RPMI7951 (cell line): ENCODE data around the gene MCM9. TPM values are rescaled to one million over a fixed set of nuclear protein-coding genes. Genes with fewer than 3 reads are reported as not detected.
"Not testable (repeated sequence)": the region's sequence is repeated elsewhere in the genome, so short reads cannot be mapped to it uniquely, and the experiment has no call there.

Experiments
- DNase-seq: peaks from one replicate; pipeline ENCODE4 v3.0.0-alpha.2; 2012; ENCODE audit warnings: low read depth
- total RNA-seq: library from RNA; depleted of rRNA; stranded (reverse); fragments of >200 nt; shearing (Covaris generic); gene quantifications from 2 replicates; pipeline ENCODE4 v1.2.3, GENCODE V29; 2014

MCM9 gene
- total RNA-seq, 1 experiment from 2014 or later: 7.0 TPM

- DNase-seq: peak; percentile 79
Measured at GRCh38 chr6:118800394-118801071, 134.4 kb downstream of the MCM9 start.

GRCh38 chr6:118799826-118800225 is 135.1 kb downstream of the MCM9 start:
- DNase-seq: no peak

- not testable (repeated sequence) for DNase-seq
Measured at GRCh38 chr6:118796548-118796947, 138.4 kb downstream of the MCM9 start.

GRCh38 chr6:118791499-118791898 is 143.5 kb downstream of the MCM9 start:
- DNase-seq: no peak

GRCh38 chr6:118789954-118790353 is 145.0 kb downstream of the MCM9 start:
- no peak for DNase-seq

- DNase-seq: no peak
Measured at GRCh38 chr6:118789419-118789818, 145.5 kb downstream of the MCM9 start.

GRCh38 chr6:118788702-118789101 is 146.3 kb downstream of the MCM9 start:
- DNase-seq: no peak

GRCh38 chr6:118787724-118788423 is 147.1 kb downstream of the MCM9 start:
- no peak for DNase-seq

GRCh38 chr6:118786596-118787453 is 148.1 kb downstream of the MCM9 start:
- no peak for DNase-seq

GRCh38 chr6:118785601-118786000 is 149.4 kb downstream of the MCM9 start:
- no peak for DNase-seq

GRCh38 chr6:118784641-118785164 is 150.3 kb downstream of the MCM9 start:
- peak; percentile 55 for DNase-seq

- no peak for DNase-seq
Measured at GRCh38 chr6:118783931-118784550, 150.9 kb downstream of the MCM9 start.

- no peak for DNase-seq
Measured at GRCh38 chr6:118782651-118783050, 152.3 kb downstream of the MCM9 start.

GRCh38 chr6:118781897-118782296 is 153.1 kb downstream of the MCM9 start:
- no peak for DNase-seq

GRCh38 chr6:118780668-118781067 is 154.3 kb downstream of the MCM9 start:
- DNase-seq: no peak

GRCh38 chr6:118776607-118777549 is 158.1 kb downstream of the MCM9 start:
- peak; percentile 80 for DNase-seq

- DNase-seq: no peak
Measured at GRCh38 chr6:118775381-118775780, 159.6 kb downstream of the MCM9 start.

GRCh38 chr6:118774581-118774980 is 160.4 kb downstream of the MCM9 start:
- DNase-seq: no peak

GRCh38 chr6:118772886-118773285 is 162.1 kb downstream of the MCM9 start:
- no peak for DNase-seq

GRCh38 chr6:118771253-118771652 is 163.7 kb downstream of the MCM9 start:
- no peak for DNase-seq

- no peak for DNase-seq
Measured at GRCh38 chr6:118770835-118771234, 164.1 kb downstream of the MCM9 start.
